Measurements from ENCODE around the gene STXBP1.

The STXBP1 gene

GRCh38 chr9:127739614-127740330 lies 127.7 kb downstream of the STXBP1 start:
- TF ChIP-seq, protein P1, sequence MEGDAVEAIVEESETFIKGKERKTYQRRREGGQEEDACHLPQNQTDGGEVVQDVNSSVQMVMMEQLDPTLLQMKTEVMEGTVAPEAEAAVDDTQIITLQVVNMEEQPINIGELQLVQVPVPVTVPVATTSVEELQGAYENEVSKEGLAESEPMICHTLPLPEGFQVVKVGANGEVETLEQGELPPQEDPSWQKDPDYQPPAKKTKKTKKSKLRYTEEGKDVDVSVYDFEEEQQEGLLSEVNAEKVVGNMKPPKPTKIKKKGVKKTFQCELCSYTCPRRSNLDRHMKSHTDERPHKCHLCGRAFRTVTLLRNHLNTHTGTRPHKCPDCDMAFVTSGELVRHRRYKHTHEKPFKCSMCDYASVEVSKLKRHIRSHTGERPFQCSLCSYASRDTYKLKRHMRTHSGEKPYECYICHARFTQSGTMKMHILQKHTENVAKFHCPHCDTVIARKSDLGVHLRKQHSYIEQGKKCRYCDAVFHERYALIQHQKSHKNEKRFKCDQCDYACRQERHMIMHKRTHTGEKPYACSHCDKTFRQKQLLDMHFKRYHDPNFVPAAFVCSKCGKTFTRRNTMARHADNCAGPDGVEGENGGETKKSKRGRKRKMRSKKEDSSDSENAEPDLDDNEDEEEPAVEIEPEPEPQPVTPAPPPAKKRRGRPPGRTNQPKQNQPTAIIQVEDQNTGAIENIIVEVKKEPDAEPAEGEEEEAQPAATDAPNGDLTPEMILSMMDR (IDR thresholded peaks at IDR 0.05), result no peak
- Mint-ChIP-seq H3K36me3 (ENCODE audit: low read depth) (no peaks in the 10 kb centered on the region), H3K27ac (no peak overlapping the region), H3K9me3 (no peaks in the 10 kb centered on the region), H3K4me1 (peaks cover 24% of the 10 kb centered on the region), H3K4me3 (no peak overlapping the region), H3K27me3 (ENCODE audit: low read depth, poor library complexity) (peaks cover 42% of the 10 kb centered on the region)
- no peak for DNase-seq

DNA sequence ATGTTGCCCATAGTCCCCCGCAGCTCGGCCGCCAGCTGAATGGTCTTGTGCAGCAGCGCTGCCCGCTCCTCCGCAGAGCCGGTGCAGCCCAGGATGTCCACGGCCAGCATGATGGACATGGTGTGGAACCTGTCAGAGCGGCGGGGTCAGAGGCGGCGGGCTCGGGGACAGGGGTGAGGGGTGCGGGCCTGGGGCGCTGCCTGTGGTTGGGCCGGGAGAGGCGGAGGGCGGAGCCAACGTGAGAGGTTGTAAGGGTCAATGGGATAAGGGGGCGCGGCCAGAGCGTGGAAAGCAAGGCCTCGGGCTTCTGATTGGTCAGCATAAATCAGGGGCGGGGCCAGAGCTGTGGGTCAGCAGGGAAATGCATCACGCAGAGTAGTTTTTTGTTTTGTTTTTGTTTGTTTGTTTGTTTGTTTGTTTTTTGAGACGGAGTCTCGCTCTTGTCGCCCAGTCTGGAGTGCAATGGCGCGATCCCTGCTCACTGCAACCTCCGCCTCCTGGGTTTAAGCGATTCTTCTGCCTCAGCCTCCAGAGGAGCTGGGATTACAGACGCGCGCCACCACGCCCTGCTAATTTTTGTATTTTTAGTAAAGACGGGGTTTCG lies 129.9 kb downstream of the STXBP1 start:
- peaks cover 27% of the 10 kb centered on the region for H3K4me1 Mint-ChIP-seq
- H3K36me3 Mint-ChIP-seq (ENCODE audit: low read depth), result no peaks in the 10 kb centered on the region
- H3K27ac Mint-ChIP-seq, result peak overlapping the region; percentile 68
- peak; percentile 97 for DNase-seq
- peaks cover 46% of the 10 kb centered on the region for H3K27me3 Mint-ChIP-seq (ENCODE audit: low read depth, poor library complexity)
- H3K9me3 Mint-ChIP-seq, result no peaks in the 10 kb centered on the region
- TF ChIP-seq, protein P1 (IDR thresholded peaks at IDR 0.05), result no peak
- H3K4me3 Mint-ChIP-seq, result peak overlapping the region; percentile 79
